HG03039 (cell line): Measurements from ENCODE around the gene ALB.
A peak's percentile ranks its signal among the peaks of the same experiment; 100 is the strongest.

ENCODE experiments used
- ATAC-seq: cut with Tn5 transposase; IDR thresholded peaks from one replicate; pipeline ENCODE4 v1.9.1; 2021; ENCODE audit warnings: mild to moderate bottlenecking, moderate library complexity; ENCODE audit not compliant: unreplicated experiment

ALB gene

GRCh38 chr4:73429826-73430587 is 25.9 kb downstream of the ALB start:
- no peak for ATAC-seq

GRCh38 chr4:73431813-73432168 is 27.7 kb downstream of the ALB start:
- no peak for ATAC-seq

GRCh38 chr4:73432169-73433000 is 28.3 kb downstream of the ALB start:
- no peak for ATAC-seq

- ATAC-seq, result no peak
Measured at GRCh38 chr4:73433140-73433539, 29.1 kb downstream of the ALB start.

GRCh38 chr4:73434311-73434710 is 30.2 kb downstream of the ALB start:
- ATAC-seq, result peak; percentile 73

- ATAC-seq, result no peak
Measured at GRCh38 chr4:73435984-73436383, 31.9 kb downstream of the ALB start, which contains the start of gene AFP. AFP (plus strand) TSS chr4:73436221; CDS start chr4:73436263, 42 bp downstream.

- ATAC-seq, result no peak
Measured at GRCh38 chr4:73436674-73437557, 32.8 kb downstream of the ALB start.

GRCh38 chr4:73437558-73437956 is 33.5 kb downstream of the ALB start:
- no peak for ATAC-seq

GRCh38 chr4:73438048-73438447 is 34.0 kb downstream of the ALB start:
- ATAC-seq, result no peak

GRCh38 chr4:73438582-73439215 is 34.6 kb downstream of the ALB start:
- no peak for ATAC-seq

- no peak for ATAC-seq
Measured at GRCh38 chr4:73439445-73439844, 35.4 kb downstream of the ALB start.

- ATAC-seq, result no peak
Measured at GRCh38 chr4:73439991-73440390, 35.9 kb downstream of the ALB start.

- no peak for ATAC-seq
Measured at GRCh38 chr4:73440653-73441052, 36.6 kb downstream of the ALB start.

- ATAC-seq, result no peak
Measured at GRCh38 chr4:73442275-73442674, 38.2 kb downstream of the ALB start.

- no peak for ATAC-seq
Measured at GRCh38 chr4:73443224-73443623, 39.1 kb downstream of the ALB start.

- no peak for ATAC-seq
Measured at GRCh38 chr4:73445383-73446335, 41.6 kb downstream of the ALB start.

GRCh38 chr4:73446336-73446938 is 42.4 kb downstream of the ALB start:
- ATAC-seq, result peak; percentile 99

GRCh38 chr4:73447671-73448070 is 43.6 kb downstream of the ALB start:
- no peak for ATAC-seq
